Measurements from ENCODE around the gene UBXN2A.

UBXN2A gene, protein sequence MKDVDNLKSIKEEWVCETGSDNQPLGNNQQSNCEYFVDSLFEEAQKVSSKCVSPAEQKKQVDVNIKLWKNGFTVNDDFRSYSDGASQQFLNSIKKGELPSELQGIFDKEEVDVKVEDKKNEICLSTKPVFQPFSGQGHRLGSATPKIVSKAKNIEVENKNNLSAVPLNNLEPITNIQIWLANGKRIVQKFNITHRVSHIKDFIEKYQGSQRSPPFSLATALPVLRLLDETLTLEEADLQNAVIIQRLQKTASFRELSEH

DNA sequence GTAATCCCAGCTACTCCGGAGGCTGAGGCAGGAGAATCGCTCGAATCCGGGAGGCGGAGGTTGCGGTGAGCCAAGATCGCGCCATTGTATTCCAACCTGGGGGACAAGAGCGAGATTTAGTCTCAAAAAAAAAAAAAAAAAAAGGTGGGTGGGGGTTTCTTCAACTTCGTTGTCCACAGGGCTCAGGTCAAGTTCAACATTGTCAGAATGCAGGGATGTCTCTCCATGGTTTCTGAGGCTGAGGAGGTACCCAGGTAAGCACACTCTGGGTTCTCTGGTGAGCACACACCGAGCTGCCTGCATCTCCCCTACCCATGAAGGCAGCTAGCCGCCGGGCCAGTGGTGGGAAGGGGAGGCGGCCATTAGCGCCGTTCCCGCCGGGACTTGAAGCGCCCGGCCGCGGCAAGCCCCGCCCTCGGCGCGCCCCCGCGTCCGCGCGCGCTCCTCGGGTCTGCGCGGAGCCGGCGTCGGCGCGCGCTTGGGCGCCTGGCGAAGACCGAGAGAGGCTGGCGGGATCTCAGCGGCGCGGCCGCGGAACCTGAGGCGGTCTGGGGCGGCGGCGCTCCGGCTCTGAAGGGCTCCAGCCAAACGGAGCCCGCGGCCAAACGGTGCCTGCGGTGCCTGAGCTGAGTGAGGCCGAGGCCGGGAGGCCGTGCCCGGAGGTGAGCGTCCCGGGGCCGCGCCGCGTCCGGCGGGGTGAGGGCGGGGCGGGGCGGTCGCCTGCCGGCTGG is at the start of gene UBXN2A:
TSS of gene UBXN2A (plus strand) at position 477 of the 731 bp plus-strand sequence. CDS start 17,852 bp downstream, outside the sequence.
- peak; percentile 42 to 56 (median 50) for DNase-seq (ENCODE audit: low read depth in 4 of 4, low spot score in 1 of 4)

DNA sequence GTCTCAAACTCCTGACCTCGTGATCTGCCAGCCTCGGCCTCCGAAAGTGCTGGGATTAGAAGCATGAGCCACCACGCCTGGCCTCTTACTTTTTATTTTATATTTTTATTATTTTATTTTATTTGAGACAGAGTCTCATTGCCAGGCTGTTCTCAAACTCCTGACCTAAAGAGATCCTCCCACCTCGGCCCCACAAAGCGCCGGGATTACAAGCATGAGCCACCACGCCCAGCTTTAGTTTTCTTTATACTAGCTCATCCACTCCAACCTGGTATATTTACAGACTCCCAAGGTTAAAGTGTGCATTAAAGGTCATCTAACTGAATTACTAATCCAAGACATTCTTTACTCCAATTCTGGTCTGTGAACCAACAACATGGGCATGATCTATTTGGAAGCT is 40.1 kb upstream of the UBXN2A start:
- DNase-seq (ENCODE audit: low read depth in 4 of 4, low spot score in 1 of 4), result no peak

DNA sequence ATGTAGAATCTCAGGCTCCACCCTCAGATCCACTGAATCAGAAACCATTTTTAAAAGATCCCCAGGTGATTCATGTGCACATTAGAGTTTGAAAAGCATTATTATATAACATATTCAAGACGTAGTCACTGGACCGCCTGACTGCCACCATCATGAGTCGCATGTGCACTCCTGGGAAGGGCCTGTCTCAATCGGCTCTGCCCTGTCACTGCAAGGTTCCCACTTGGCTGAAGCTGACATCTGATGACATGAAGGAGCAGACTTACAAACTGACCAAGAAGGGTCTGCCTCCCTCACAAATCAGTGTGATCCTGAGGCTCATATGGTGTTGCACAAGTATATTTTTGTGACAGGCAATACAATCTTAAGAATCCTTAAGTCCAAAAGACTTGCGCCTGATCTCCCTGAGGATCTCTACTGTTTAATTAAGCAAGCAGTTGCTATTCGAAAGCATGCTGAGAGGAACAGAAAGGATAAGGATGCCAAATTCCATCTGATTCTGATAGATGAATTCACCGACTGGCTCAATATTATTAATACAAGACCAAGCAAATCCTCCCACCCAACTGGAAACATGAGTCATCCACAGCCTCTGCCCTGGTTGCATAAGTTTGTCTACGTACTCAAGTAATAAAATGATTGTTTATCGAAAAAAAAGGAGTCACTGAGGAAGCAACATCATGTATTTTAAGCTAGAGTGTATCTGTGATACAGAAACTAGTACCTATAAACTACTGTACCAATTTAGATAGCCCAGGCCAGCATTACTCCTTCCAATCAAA is 39.5 kb upstream of the UBXN2A start:
- DNase-seq (ENCODE audit: low read depth in 4 of 4, low spot score in 1 of 4), result no peak

DNA sequence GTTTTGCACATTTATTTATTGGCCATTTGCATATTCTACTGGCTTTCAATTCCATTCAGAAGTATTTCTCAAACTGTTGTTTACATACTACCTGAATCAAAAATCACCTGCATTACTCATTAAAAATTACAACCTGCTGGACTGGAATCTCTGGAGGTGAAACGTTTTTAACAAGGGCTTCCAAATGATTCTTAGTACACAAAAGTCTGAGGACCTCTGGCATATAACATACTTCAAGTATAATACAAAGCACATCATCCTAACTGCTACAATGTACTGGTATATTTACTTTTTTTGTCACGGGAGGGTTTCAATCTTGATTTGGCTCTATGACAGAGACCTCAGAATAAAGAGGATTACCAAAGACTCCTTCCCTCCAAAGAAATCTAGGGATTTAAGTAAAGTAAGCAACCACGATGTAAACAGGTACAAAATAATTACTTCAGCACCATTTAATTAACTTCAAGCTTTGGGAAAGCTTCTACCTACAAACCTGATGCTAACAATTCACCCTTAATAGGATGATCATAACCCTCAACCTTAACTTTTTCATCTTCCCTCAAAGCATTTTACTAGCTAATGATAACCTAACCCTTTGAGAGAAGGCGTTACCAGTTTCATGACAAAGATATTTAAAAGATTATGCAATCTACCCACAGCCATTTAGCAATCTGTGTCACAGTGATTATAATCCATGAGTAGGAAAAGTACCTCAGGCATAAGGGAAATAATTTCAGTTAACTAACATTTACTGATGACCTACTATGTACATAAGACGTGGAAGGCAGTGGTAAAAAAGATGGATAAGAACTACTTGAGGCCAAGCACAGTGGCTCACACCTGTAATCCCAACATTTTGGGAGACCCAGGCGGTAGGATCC is 38.1 kb upstream of the UBXN2A start:
- DNase-seq (ENCODE audit: low read depth in 4 of 4, low spot score in 1 of 4), result no peak

DNA sequence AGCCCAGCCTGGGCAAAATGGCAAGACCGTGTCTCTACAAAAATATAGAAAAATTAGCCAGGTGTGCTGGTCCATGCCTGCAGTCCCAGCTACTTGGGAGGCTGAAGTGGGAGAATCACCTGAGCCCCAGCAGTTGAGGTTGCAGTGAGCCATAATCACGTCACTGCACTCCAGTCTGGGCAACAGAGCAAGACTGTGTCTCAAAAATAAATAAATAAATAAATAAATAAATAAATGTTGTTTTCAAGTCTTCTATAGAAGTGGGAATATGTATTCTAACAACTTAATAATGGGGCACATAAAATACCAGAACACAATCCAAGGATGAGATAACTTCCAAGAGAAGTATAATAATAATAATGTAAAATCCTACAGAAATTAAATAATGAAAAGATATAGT is 37.2 kb upstream of the UBXN2A start:
- DNase-seq (ENCODE audit: low read depth in 4 of 4, low spot score in 1 of 4), result no peak

DNA sequence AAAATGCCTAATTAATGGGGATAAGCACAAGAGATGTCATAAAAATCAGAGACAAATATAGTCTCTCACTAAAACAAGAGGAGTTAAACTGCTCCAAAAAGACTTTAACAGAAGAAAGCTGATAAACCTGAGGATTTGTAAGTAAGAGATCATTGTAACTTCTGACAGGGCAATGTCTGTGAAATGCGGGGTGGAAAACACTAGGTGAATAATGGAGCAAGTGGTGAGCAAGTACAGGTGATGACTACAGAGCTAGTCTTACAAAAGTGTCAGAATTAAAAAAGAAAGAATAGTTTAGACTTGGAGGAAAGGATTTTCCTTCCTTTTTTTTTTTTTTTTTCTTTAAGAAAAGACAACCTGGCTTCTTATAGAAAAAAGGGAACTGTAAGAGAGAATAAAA is 36.0 kb upstream of the UBXN2A start:
- DNase-seq (ENCODE audit: low read depth in 4 of 4, low spot score in 1 of 4), result no peak

DNA sequence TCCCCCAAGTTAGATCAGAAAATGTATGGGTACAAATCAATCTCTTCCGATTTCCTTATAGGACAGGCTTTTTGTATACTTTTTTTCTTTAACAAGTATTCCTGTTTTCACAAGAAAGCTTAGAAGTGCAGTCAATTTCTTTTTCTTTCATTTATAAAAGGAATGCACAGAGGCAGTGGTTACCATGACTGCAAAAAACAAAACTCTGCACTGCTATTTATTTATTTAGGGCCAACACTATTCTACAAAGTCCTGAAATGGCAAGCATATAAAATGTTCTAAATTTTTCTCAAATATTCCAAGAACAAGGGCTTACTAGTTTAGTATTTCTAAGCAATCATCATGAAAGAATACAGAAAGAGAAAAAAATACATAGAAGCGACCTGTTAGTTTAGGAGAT is 35.6 kb upstream of the UBXN2A start:
- no peak for DNase-seq (ENCODE audit: low read depth in 4 of 4, low spot score in 1 of 4)

DNA sequence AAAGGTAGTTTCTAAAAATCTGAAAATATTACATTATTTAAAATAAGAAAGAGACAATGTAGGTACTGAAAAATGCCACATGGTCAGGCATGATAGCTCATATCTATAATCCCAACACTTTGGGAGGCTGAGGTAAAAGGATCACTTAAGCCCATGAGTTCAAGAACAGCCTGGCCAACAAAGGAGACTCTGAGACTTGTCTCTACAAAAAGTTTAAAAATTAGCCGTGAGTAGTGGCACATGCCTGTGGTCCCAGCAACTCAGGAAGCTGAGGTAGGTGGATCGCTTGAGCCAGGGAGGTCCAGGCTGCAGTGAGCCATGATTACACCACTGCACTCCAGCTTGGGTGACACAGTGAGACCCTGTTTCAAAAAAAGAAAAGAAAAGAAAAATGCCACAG is 35.1 kb upstream of the UBXN2A start:
- no peak for DNase-seq (ENCODE audit: low read depth in 4 of 4, low spot score in 1 of 4)

DNA sequence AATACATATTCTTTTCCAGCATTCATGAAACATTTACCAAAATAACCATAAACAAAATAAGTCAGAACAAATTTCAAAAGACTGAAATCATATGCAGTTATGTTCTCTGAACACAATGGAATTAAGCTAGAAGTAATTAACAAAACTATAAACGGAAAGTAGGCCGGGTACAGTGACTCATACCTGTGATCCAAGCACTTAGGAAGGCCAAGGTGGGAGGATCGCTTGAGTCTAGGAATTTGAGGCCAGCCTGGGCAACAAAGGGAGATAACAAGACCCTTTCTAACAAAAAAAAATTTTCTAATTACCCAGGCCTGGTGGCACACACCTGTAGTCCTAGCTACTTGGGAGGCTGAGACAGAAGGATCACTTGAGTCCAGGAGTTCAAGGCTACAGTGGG is 28.2 kb upstream of the UBXN2A start:
- no peak for DNase-seq (ENCODE audit: low read depth in 4 of 4, low spot score in 1 of 4)

DNA sequence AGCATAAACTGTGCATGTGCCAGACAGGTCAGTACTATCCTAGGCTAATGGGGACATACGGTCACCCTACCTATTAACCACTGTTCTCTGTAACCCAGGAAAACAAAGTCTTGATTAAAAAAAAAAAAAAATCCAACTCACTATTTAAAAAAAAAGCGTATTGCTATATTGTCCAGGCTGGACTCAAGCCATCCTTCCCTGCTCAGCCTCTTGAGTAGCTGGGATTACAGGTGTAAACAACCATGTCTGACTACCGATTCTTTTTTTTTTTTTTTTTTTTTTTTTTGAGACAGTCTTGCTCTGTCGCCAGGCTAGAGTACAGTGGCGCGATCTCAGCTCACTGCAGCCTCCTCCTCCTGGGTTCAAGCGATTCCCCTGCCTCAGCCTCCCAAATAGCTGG is 24.9 kb upstream of the UBXN2A start:
- no peak for DNase-seq (ENCODE audit: low read depth in 4 of 4, low spot score in 1 of 4)

DNA sequence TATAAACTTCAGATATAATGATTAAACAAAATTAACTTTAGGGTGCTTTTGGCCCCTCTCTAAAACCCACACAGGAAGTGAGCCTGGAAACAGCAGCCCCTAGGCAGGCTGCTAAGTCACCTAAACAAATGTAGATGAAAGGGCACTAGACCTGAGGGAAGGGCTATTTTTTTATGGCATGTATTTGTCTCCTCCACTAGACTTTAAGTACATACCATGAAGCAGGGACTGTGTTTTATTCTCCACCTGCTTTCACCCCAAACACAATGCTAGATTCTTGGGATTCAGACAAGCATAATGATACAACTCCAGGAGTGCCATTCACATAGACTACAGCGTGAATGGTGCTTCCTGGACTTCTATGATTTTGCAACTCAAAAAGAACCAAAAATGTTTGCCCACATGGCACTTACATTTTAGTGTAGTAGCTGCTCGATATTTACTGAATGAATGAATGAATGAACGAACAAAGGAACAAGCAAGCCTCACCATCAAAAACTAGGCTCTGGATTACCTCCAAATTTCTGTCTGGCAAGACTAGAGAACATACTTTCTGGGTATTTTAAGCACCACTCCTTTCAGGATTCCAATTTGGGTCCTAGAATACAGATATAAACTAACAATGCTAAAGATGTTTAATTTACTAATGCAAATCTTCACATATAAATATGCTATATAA is 23.4 kb upstream of the UBXN2A start:
- no peak for DNase-seq (ENCODE audit: low read depth in 4 of 4, low spot score in 1 of 4)

DNA sequence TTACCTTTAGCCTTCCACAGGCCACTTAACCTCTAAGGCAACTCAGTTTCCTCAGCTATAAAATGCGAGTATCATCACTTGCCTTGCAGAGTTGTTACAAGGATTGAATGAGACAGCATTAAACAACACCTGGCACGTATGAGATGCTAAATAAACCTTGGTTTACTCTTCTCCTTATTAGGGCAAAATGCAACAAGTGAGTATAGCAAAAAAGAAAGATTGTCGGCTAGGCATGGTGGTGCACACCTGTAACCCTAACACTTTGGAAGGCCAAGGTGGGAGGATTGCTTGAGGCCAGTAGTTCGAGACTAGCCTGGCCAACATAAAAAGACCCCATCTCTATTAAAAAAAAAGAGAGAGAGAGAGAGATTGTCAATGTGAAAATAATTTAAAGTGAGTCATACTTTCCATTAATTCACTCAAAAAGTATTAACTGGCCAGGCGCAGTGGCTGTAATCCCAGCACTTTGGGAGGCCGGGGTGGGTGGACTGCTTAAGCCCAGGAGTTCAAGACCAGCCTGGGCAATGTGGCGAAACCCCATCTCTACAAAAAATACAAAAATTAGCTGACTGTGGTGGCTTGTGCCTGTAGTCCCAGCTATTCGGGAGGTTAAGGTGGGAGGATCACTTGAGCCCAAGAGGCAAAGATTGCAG is 21.3 kb upstream of the UBXN2A start:
- no peak for DNase-seq (ENCODE audit: low read depth in 4 of 4, low spot score in 1 of 4)

DNA sequence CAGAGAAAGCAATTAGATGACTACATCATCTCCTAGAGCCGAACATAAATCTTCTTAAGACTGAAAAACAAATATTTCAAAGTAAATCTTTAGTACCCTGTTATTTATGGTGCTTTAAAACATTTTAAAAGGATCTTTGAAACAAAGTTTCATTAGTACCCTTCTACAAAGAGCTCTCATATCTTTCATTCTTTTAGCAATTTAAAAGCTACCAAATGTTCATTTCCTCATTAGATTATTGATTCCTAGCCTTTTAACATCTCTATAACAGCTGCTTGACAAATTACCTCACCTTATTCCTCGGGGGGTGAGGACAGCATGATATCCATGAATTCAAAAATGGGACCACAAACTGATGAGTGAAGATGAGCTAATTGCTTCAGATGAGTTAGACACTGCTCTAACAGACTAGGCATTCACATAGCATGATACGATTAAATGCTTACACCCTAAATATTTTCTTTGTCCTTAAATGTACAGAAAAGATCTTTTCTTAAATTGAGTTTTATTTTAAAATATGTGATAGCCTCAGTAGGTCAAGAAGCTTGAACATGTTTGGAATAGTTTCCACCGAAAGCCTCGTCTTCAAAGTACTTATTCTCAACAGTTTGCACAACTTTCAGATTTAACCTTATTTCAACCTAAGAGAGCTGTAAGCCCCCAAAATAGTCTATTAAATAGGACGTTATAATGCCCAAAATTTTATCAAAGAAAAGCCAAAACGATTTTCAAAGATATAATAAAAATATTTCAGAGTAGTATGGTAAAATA is 15.5 kb upstream of the UBXN2A start:
- DNase-seq (ENCODE audit: low read depth in 4 of 4, low spot score in 1 of 4), result no peak

DNA sequence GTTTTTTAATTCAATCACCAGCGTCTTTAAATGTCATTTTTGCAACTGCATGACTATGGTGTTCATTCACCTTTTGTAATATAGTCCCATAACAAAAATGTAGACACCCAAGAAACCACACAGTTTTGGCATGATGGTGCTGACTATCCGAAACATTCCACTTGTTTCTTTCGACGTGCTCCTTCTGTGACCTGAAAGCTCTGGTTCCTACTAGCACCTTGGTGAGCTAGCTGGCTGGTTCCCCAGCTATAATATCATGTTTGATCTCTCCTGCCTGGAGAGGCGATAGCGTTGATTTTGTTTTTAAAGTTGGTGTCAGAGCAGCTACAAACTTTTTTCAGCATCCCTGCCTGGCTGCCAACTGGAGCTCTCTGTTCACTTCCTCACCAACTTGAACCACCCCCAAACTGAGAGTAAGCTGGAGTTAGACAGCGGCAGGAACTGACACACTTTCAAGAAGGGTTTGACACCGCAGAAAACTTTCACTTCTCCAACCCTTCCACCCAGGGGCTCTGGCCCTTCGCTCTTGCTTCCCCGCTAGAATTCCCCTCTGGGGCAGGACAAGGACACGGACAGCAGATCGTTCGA is 14.5 kb upstream of the UBXN2A start:
- DNase-seq (ENCODE audit: low read depth in 4 of 4, low spot score in 1 of 4), result peak in 3 of 4 experiments; percentile 12 to 34 (median 23)

DNA sequence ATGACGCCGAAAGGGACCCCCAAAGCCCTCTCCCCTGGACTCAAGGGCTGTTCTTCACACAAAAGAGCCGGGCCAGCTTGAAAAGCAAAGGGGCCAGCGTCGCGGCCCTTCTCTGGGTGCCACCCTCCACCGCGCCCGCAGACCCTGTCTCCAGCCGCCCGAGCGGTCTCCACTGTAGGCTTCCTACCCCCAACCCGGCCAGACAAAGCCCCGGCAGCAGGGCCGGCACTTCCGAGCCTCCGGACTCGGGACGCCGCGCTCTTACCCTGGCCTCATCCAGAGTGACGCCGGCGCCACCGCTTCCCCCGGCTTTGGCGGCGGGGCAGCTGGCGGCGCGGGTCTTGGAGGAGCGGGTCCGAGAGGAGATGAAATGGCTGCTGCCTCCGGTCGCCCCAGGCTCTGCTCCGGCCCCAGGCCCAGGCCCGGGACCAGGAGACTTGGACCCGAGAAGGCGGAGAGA is 13.9 kb upstream of the UBXN2A start:
- DNase-seq (ENCODE audit: low read depth in 4 of 4, low spot score in 1 of 4), result peak in 2 of 4 experiments; percentile 1 to 3

DNA sequence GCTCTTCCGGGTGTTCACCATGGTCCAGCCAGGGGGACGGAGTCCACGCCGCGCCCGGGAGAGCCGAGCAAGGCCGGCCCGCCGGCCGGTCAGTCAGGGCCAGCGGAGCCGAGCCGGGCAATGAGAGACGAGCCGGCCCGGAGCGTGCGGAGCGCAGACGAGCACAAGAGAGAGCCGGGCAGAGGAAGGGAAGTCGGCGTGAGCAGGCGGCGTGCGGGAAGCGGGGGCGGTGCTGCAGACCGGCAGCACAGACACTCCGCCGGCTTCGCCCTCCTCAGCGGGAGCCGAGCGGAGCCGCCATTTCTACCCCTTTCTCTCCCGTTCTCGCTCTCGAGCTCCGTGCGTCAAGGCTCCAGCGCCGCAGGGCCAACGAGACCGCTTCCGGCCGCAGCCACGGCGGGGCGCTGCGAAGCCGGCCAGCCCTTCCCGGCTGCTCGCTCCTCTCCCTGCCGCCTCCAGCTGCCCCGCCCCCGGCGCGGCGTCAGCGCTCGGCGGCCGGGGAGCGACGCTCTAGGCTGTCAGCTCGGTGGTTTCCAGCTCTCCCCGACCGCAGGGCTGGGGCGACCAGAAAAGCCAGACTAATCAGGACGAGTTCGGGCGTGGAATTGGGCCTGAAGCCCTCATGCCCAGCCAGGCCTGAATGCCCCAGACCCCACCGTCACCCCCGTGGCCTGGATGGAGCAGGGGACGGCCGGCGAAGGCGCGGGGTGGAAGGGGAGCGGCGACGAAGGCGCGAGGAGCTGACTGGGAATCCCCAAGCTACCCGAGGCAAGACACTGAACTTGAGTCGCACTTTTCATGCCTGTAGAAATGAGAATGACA is 13.3 kb upstream of the UBXN2A start, which contains the start of gene ATAD2B:
TSS of gene ATAD2B (minus strand) at position 374 of the 822 bp plus-strand sequence. CDS start at position 21, 353 bp downstream.
- peak; percentile 66 to 87 (median 84) for DNase-seq (ENCODE audit: low read depth in 4 of 4, low spot score in 1 of 4)

DNA sequence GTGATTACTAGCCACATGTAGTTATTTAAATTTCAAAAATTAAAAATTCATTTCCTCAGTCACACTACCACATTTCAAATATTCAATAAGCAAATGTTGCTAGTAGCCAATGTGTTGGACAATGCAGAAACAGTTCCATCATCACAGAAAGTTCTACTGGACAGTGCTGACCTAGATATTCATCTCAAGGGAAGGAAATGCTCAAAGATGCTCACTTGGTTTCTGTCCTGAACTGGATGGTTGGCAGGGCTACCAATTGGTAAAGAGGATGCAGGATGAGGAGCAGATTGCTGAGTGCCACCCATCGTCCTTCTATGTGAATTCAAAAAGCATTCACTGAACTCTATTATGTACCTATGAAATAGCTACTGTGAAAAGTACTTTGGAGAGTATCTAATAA is 6.0 kb upstream of the UBXN2A start:
- DNase-seq (ENCODE audit: low read depth in 4 of 4, low spot score in 1 of 4), result no peak
